Activated T-helper 1 cell treated with Interleukin-2 at 50 U/mL for 16 hours (primary cell): ENCODE measurements around the gene ASB4.
"Not testable (repeated sequence)": the region's sequence is repeated elsewhere in the genome, so short reads cannot be mapped to it uniquely, and the experiment has no call there.

Experiments used
- DNase-seq: peaks from one replicate; pipeline ENCODE4 v3.0.0-alpha.2; 2020; ENCODE audit warnings: low read depth

ASB4 gene

GRCh38 chr7:95552010-95552926 is 66.5 kb downstream of the ASB4 start:
- not testable (repeated sequence) for DNase-seq

- DNase-seq = no peak
Observed at GRCh38 chr7:95553939-95554338, 68.2 kb downstream of the ASB4 start.

GRCh38 chr7:95556777-95557176 is 71.0 kb downstream of the ASB4 start:
- DNase-seq = no peak

- no peak for DNase-seq
Observed at GRCh38 chr7:95558864-95559263, 73.1 kb downstream of the ASB4 start.

GRCh38 chr7:95560674-95561073 is 74.9 kb downstream of the ASB4 start:
- no peak for DNase-seq

- no peak for DNase-seq
Observed at GRCh38 chr7:95569720-95570119, 84.0 kb downstream of the ASB4 start.

- DNase-seq = no peak
Observed at GRCh38 chr7:95577137-95577536, 91.4 kb downstream of the ASB4 start.

GRCh38 chr7:95578299-95578855 is 92.6 kb downstream of the ASB4 start:
- DNase-seq = no peak

- no peak for DNase-seq
Observed at GRCh38 chr7:95579318-95579717, 93.6 kb downstream of the ASB4 start.

GRCh38 chr7:95581467-95581866 is 95.7 kb downstream of the ASB4 start:
- DNase-seq = no peak

- DNase-seq = no peak
Observed at GRCh38 chr7:95582578-95583293, 97.0 kb downstream of the ASB4 start.

- no peak for DNase-seq
Observed at GRCh38 chr7:95583834-95584621, 98.3 kb downstream of the ASB4 start.

- no peak for DNase-seq
Observed at GRCh38 chr7:95584769-95585425, 99.2 kb downstream of the ASB4 start.

GRCh38 chr7:95585426-95585789 is 99.7 kb downstream of the ASB4 start:
- no peak for DNase-seq

- no peak for DNase-seq
Observed at GRCh38 chr7:95586951-95587301, 101.2 kb downstream of the ASB4 start.

GRCh38 chr7:95589031-95589430 is 103.3 kb downstream of the ASB4 start:
- no peak for DNase-seq

- DNase-seq = no peak
Observed at GRCh38 chr7:95589766-95590165, 104.0 kb downstream of the ASB4 start.
